Heart left ventricle (tissue), 16 donors: Measurements from ENCODE around the gene INHBA. TPM values are rescaled to one million over a fixed set of nuclear protein-coding genes. Genes with fewer than 3 reads are reported as not detected.
A peak's percentile ranks its signal among the peaks of the same experiment; 100 is the strongest.

Source experiments
- ATAC-seq, 4 donors: fragments of 200-7000 bp; cut with Tn5 transposase; one replicate each; pipeline ENCODE4 v1.9.1; 2020 to 2022; ENCODE audit warnings: moderate library complexity in 4 of 4, mild to moderate bottlenecking in 3 of 4, moderate number of reproducible peaks in 1 of 4
- DNase-seq, 5 donors: peaks; one replicate each; pipeline ENCODE4 v3.0.0-alpha.2; 2020
- H3K27ac ChIP-seq, 12 donors: fragments of 200-600 bp; sonication (generic) in 4 of 12; one replicate each; pipeline versions ENCODE4 v1.5.0 to v1.8.0; 2016 to 2022; ENCODE audit warnings: mild to moderate bottlenecking in 2 of 12
- H3K27me3 ChIP-seq, 9 donors: fragments of 200-600 bp; sonication (generic) in 2 of 9; one replicate each; pipeline versions ENCODE4 v1.5.1 to v1.8.0; 2016 to 2022; ENCODE audit warnings: mild to moderate bottlenecking in 3 of 9
- H3K36me3 ChIP-seq, 9 donors: fragments of 200-600 bp; sonication (generic) in 2 of 9; one replicate each; pipeline versions ENCODE4 v1.5.0 to v1.8.0; 2018 to 2022; ENCODE audit warnings: mild to moderate bottlenecking in 2 of 9
- H3K4me1 ChIP-seq, 12 donors: fragments of 200-600 bp; sonication (generic) in 4 of 12; one replicate each; pipeline versions ENCODE4 v1.5.0 to v1.8.0; 2016 to 2022; ENCODE audit warnings: mild to moderate bottlenecking in 3 of 12
- H3K4me3 ChIP-seq, 12 donors: fragments of 200-600 bp; sonication (generic) in 4 of 12; one replicate each; pipeline versions ENCODE4 v1.5.0 to v1.8.0; 2017 to 2022; ENCODE audit warnings: mild to moderate bottlenecking in 9 of 12, moderate library complexity in 4 of 12
- H3K9me3 ChIP-seq, 12 donors: fragments of 200-600 bp; sonication (generic) in 4 of 12; one replicate each; pipeline versions ENCODE4 v1.5.0 to v1.8.0; 2016 to 2022; ENCODE audit warnings: mild to moderate bottlenecking in 1 of 12
- CTCF ChIP-seq, 12 donors: fragments of 200-600 bp; sonication (generic) in 4 of 12; IDR thresholded peaks; one replicate each; pipeline versions ENCODE4 v1.5.0 to v1.8.0; 2018 to 2022; ENCODE audit warnings: antibody characterized with exemption in 12 of 12, mild to moderate bottlenecking in 5 of 12
- POLR2A ChIP-seq, 2 donors: fragments of 450-650 bp; IDR thresholded peaks; one replicate each; pipeline ENCODE4 v1.6.1; 2017; ENCODE audit warnings: antibody characterized with exemption in 2 of 2, mild to moderate bottlenecking in 2 of 2, moderate library complexity in 2 of 2
- whole genome bisulfite sequencing, 4 donors: extraction: QIAGEN DNeasy Blood & Tissue Kit in 2 of 4; methylation state at CpG; one replicate each; pipeline versions ENCODE4 v1.1.5 to v1.1.7; 2013 to 2018; 5-methylcytosine and 5-hydroxymethylcytosine counted together
- intact Hi-C, 10 donors: fragments of 100-400 bp; cut with DNase I; formaldehyde crosslinking; loops; one replicate each; pipeline versions ENCODE4 v1.11.1 to v1.14.2; 2022
- polyA plus RNA-seq, 2 donors: library from polyadenylated mRNA; stranded (reverse); fragments of 200-250 nt; gene quantifications; one replicate each; pipeline ENCODE4 v1.2.3, GENCODE V29; 2013
- total RNA-seq, 9 donors: library from RNA; depleted of rRNA in 2 of 9; stranded (reverse); fragments of >200 nt in 2 of 9; fragmentation: NEBNext Ultra II Directional in 3 of 9; extraction: Animal tissue kit (Norgen Biotek cat#: 25700) in 3 of 9; gene quantifications; one replicate each; pipeline versions ENCODE4 v1.1.0 to v1.2.4, GENCODE V29; 2016 to 2023
- donor health status: ischemic (EF 13 %, LVEDD 7.1; RV severe dilation, severe dysfunction).
- donor health status: healthy with polysubstance abuse.
- donor health status: DM: no; HTN: yes; CAD: no.
- donor health status: DM: no; HTN: no; CAD: no.
- donor health status: ischemic (EF 25% LVEDD 6.9; RV normal size, moderate dysfunction).
- donor health status: ischemic (EF 25% LVEDD 5.7; RV mildly dilated, moderate dysfunction).
- donor health status: healthy.
- donor health status: DM: yes; HTN: yes; CAD: no.
- donor health status: ischemic (EF 35%, LVEDD 5.7; RV mildly dilated, moderate dysfunction).
- donor health status: nonischemic (EF 11% LVEDD 7.7; RV severe dilation, severe dysfunction).
- donor health status: DM: yes; HTN: yes; CAD: no.
- donor health status: PGD.
- donor health status: ischemic (EF 29% LVEDD 5.4; RV normal size, mild dysfunction).
- donor health status: nonischemic (EF 23%, LVEDD 6.1; RV moderate dilation, normal function).

The INHBA gene
- total and polyA plus RNA-seq, 11 donors: 0.19 to 7.5 (median 1.6) TPM

- ATAC-seq (peak; percentile 85 to 96 (median 94)), DNase-seq (peak; percentile 86 to 91 (median 88))
- peak overlapping the region in 11 of 12 donors; percentile 65 to 87 (median 81) for H3K27ac ChIP-seq
- TF ChIP-seq POLR2A (IDR thresholded peaks at IDR 0.05) (no peak), CTCF (IDR thresholded peaks at IDR 0.05) (peak; percentile 44 to 75 (median 60))
- H3K4me3 ChIP-seq: peak overlapping the region; percentile 18 to 67 (median 55)
- peaks cover 0 to 25% (median 8%) of the 10 kb centered on the region in 12 donors for H3K4me1 ChIP-seq
- peaks cover 0 to 2% (median 0%) of the 10 kb centered on the region in 9 donors for H3K27me3 ChIP-seq
- intact Hi-C loops: loop anchor here (2.0 to 10.0 kb wide), 8 partner anchors 659 to 1471 kb away; no protein-coding TSS in a partner anchor
- WGBS, 4 donors: 1 to 2% (median 2%) methylated on average over 34 to 42 of the region's 42 CpGs
- H3K36me3 ChIP-seq: no peaks in the 10 kb centered on the region
- H3K9me3 ChIP-seq: no peaks in the 10 kb centered on the region
Observed at GRCh38 chr7:41705109-41705901, 2.4 kb upstream of the INHBA start.

- Histone ChIP-seq H3K36me3 (no peaks in the 10 kb centered on the region), H3K27ac (peak overlapping the region in 8 of 12 donors; percentile 15 to 75 (median 54)), H3K9me3 (no peaks in the 10 kb centered on the region), H3K4me1 (peaks cover 0 to 29% (median 14%) of the 10 kb centered on the region in 12 donors), H3K27me3 (peaks cover 0 to 10% (median 0%) of the 10 kb centered on the region in 9 donors), H3K4me3 (peak overlapping the region in 8 of 12 donors; percentile 18 to 68 (median 52))
- 50 to 65% (median 53%) methylated on average over 13 of the region's 13 CpGs for WGBS, 4 donors
- intact Hi-C loops: loop anchor here in 8 of 10 donors (5.0 to 10.0 kb wide), 5 partner anchors 687 to 1467 kb away; no protein-coding TSS in a partner anchor
- no peak for ATAC-seq
- TF ChIP-seq POLR2A (IDR thresholded peaks at IDR 0.05): no peak
- no peak for DNase-seq
Observed at GRCh38 chr7:41701068-41701941, 1.6 kb downstream of the INHBA start.

- TF ChIP-seq CTCF (IDR thresholded peaks at IDR 0.05): no peak
- no peak for TF ChIP-seq POLR2A (IDR thresholded peaks at IDR 0.05)
- H3K36me3 ChIP-seq: no peaks in the 10 kb centered on the region
- intact Hi-C loops: loop anchor here in 8 of 10 donors (5.0 to 10.0 kb wide), 5 partner anchors 685 to 1465 kb away; no protein-coding TSS in a partner anchor
- H3K4me3 ChIP-seq: peak overlapping the region in 11 of 12 donors; percentile 4 to 68 (median 51)
- peaks cover 0 to 10% (median 0%) of the 10 kb centered on the region in 9 donors for H3K27me3 ChIP-seq
- 5 to 17% (median 10%) methylated on average over 16 to 18 of the region's 18 CpGs for WGBS, 4 donors
- DNase-seq (no peak), ATAC-seq (no peak)
- no peaks in the 10 kb centered on the region for H3K9me3 ChIP-seq
- H3K27ac ChIP-seq: peak overlapping the region in 9 of 12 donors; percentile 51 to 90 (median 61)
- peaks cover 0 to 23% (median 7%) of the 10 kb centered on the region in 12 donors for H3K4me1 ChIP-seq
Observed at GRCh38 chr7:41700044-41700471, 2.8 kb downstream of the INHBA start.

GRCh38 chr7:41699516-41699915 lies 3.4 kb downstream of the INHBA start:
- no peaks in the 10 kb centered on the region for H3K9me3 ChIP-seq
- peaks cover 0 to 22% (median 7%) of the 10 kb centered on the region in 12 donors for H3K4me1 ChIP-seq
- no peak for TF ChIP-seq POLR2A (IDR thresholded peaks at IDR 0.05)
- no peak for TF ChIP-seq CTCF (IDR thresholded peaks at IDR 0.05)
- ATAC-seq: peak in 2 of 4 donors; percentile 15 to 21
- H3K27me3 ChIP-seq: peaks cover 0 to 10% (median 0%) of the 10 kb centered on the region in 9 donors
- no peaks in the 10 kb centered on the region for H3K36me3 ChIP-seq
- peak overlapping the region in 11 of 12 donors; percentile 4 to 68 (median 51) for H3K4me3 ChIP-seq
- H3K27ac ChIP-seq: peak overlapping the region in 10 of 12 donors; percentile 31 to 90 (median 61)
- 5 to 10% (median 8%) methylated on average over 12 of the region's 12 CpGs for WGBS, 4 donors
- intact Hi-C loops: loop anchor here in 6 of 10 donors (5.0 to 10.0 kb wide), 5 partner anchors 72 to 657 kb away; no protein-coding TSS in a partner anchor
- DNase-seq: peak in 1 of 5 donors; percentile 31
